Calu3 (cell line): ENCODE measurements around the gene SH2D5. TPM values are rescaled to one million over a fixed set of nuclear protein-coding genes. Genes with fewer than 3 reads are reported as not detected.

ENCODE experiments used
- BruUV-seq: library from RNA; stranded (reverse); fragments of 400-500 nt; replicated peaks from 2 replicates; lab custom pipeline; 2021; lab: Mats Ljungman, UMichigan
- CTCF ChIA-PET: fragments of 300-600 bp; sonication (Branson Sonifier 250); formaldehyde crosslinking; loops from one replicate; lab custom pipeline; 2022; ENCODE audit warnings: antibody characterized with exemption; lab: Charles Lee
- DNase-seq: peaks from one replicate; pipeline ENCODE4 v3.0.0; 2022
- H3K27ac Mint-ChIP-seq: one replicate; pipeline ENCODE4 v1.8.0; 2022; ENCODE audit warnings: mixed read lengths; ENCODE audit not compliant: unreplicated experiment
- H3K27me3 Mint-ChIP-seq: one replicate; pipeline ENCODE4 v1.8.0; 2022; ENCODE audit warnings: mixed read lengths; ENCODE audit not compliant: unreplicated experiment
- H3K36me3 Mint-ChIP-seq: one replicate; pipeline ENCODE4 v1.8.0; 2022; ENCODE audit warnings: mild to moderate bottlenecking, moderate library complexity, mixed read lengths; ENCODE audit not compliant: insufficient read depth, unreplicated experiment
- H3K4me1 Mint-ChIP-seq: one replicate; pipeline ENCODE4 v1.8.0; 2022; ENCODE audit warnings: mild to moderate bottlenecking, low read depth, mixed read lengths; ENCODE audit not compliant: unreplicated experiment
- H3K4me3 Mint-ChIP-seq: one replicate; pipeline ENCODE4 v1.8.0; 2022; ENCODE audit warnings: mild to moderate bottlenecking, low read depth, moderate library complexity, mixed read lengths; ENCODE audit not compliant: unreplicated experiment
- H3K9me3 Mint-ChIP-seq: one replicate; pipeline ENCODE4 v1.8.0; 2022; ENCODE audit warnings: low read depth, mixed read lengths; ENCODE audit not compliant: unreplicated experiment
- CTCF ChIP-seq: fragments of 200-600 bp; IDR thresholded peaks from one replicate; pipeline ENCODE4 v1.8.0; 2022; ENCODE audit warnings: antibody characterized with exemption; ENCODE audit not compliant: unreplicated experiment
- intact Hi-C: fragments of 100-400 bp; cut with micrococcal nuclease; formaldehyde crosslinking; loops from one replicate; pipeline ENCODE4 v1.10.0; 2022; ENCODE audit not compliant: unreplicated experiment
- total RNA-seq: library from RNA; stranded (reverse); gene quantifications from 2 replicates; pipeline ENCODE4 v1.2.3, GENCODE V29; 2022

SH2D5 gene
- total RNA-seq, 1 experiment from 2014 or later = 2.7 TPM

DNA sequence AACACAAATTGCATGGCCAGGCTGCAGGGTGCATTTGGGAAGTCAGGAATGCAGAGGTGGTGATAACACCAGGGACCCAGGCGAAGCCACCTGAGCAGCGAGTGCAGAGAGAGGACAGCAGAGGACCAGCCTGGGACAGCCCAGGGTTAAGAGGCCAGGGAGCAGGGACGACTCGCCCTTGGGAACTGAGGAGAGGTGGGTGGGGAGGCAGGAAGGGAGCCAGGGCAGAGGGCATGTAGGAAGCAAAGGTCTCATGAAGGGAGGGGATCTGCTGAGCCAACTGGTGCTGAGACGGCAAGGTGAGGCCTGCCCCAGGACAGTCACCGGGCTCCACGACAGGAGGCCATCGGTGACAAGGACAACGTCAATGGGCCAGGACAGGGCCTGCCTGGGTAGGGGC is 31.1 kb downstream of the SH2D5 start:
- H3K4me3 Mint-ChIP-seq = no peak overlapping the region
- H3K9me3 Mint-ChIP-seq = peaks cover 3% of the 10 kb centered on the region
- H3K36me3 Mint-ChIP-seq = peaks cover 5% of the 10 kb centered on the region
- CTCF ChIA-PET = interaction anchor here (1.1 kb wide), 1 partner anchor 494 kb away, joined by 3 read pairs; no protein-coding TSS in a partner anchor
- no peak for TF ChIP-seq CTCF
- peaks cover 2% of the 10 kb centered on the region for H3K4me1 Mint-ChIP-seq
- BruUV-seq = no TSS peak
- intact Hi-C loops = no loop called here
- DNase-seq = no peak
- no peak overlapping the region for H3K27ac Mint-ChIP-seq
- H3K27me3 Mint-ChIP-seq = peaks cover 18% of the 10 kb centered on the region

DNA sequence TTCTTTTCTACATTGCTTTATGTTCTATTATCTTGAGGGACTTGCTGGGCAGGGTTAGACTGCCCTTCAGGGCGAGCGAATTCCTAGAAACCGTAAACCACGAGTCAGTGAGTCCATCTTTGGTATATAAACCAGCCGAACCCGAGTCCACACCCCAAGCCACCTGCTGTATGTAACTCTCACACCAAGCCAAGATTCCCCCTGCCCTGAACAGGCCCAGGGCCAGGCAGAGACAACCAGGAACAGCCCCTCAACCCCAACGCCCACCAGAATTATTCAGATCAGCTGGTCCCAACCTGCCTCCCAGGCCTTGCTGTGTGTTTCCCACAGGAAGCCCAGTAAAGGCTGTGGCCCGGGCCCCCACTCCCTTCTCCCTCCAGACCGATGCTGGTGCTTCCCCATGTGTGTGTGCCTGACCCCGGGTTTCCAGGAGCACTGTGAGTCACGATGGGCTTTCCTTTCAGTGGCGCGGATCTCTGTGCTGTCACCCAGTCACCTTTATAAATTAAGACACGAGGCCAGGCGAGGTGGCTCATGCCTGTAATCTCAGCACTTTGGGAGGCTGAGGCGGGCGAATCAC is 31.8 kb downstream of the SH2D5 start:
- intact Hi-C loops = no loop called here
- TF ChIP-seq CTCF = no peak
- CTCF ChIA-PET = no interaction called here
- Mint-ChIP-seq H3K27ac (no peak overlapping the region), H3K27me3 (peaks cover 24% of the 10 kb centered on the region), H3K4me1 (peaks cover 10% of the 10 kb centered on the region), H3K9me3 (peaks cover 3% of the 10 kb centered on the region), H3K36me3 (peaks cover 7% of the 10 kb centered on the region), H3K4me3 (no peak overlapping the region)
- no TSS peak for BruUV-seq
- no peak for DNase-seq

DNA sequence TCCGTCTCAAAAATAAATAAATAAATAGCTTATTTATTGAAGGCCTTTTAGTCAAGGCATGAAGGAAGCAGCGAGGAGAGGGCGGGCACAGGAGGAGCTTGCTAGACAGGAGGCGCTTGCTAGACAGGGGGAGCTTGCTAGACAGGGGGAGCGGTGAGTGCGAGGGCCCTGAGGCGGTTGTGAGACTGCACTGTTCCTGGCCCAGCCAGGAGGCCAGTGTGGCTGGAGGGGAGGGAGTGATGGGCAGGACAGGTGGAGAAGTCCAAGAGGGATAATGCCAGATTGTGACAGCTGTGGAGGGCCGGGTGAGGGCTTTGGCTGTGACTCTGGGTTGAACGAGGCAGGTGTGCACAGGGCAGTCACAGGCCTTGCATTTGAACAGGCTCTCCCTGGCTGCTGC is 32.9 kb downstream of the SH2D5 start:
- Mint-ChIP-seq H3K9me3 (peaks cover 3% of the 10 kb centered on the region), H3K36me3 (peaks cover 7% of the 10 kb centered on the region), H3K27me3 (peaks cover 32% of the 10 kb centered on the region), H3K27ac (no peak overlapping the region), H3K4me3 (no peak overlapping the region), H3K4me1 (peaks cover 11% of the 10 kb centered on the region)
- intact Hi-C loops = loop anchor here (5.0 kb wide), 1 partner anchor 33 kb away; the partner anchor contains the start of gene SH2D5
- no TSS peak for BruUV-seq
- CTCF ChIA-PET = no interaction called here
- TF ChIP-seq CTCF = no peak
- DNase-seq = no peak

DNA sequence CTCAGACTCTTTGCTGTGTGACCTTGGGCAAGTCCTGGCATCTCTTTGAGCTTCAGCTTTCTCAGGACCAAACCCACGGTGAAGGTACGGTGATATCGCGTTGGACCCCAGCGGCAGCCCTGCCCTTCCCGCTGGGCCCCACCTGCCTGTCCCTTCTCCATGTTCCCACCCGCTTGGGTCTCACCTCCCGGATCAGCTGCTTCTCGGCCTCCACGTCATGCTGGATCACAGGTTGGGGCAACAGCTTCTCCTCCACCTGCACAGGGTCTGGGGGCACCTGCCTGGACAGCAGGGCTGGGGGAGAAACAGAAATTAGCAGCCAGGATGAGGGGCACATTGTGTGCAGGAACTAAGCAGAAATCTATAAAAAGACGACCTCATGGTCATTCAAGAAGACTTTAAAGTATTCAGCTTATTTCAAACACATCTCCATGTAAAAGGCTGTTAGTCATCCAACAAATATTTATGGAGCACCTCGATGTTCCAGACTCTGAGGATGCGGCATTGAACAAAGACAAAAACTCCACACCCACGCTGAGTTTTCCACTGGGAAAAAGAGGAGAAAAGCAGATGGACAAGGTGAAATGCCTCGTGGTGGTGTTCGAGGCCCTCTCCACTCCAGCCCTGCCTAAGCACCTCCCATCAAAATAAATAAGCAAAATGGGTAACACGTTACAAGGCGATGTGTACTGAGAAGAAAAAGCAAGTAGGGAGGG is 34.1 kb downstream of the SH2D5 start:
- Mint-ChIP-seq H3K4me3 (no peak overlapping the region), H3K27ac (no peak overlapping the region), H3K4me1 (peaks cover 11% of the 10 kb centered on the region), H3K9me3 (peaks cover 3% of the 10 kb centered on the region), H3K27me3 (peaks cover 37% of the 10 kb centered on the region), H3K36me3 (peaks cover 7% of the 10 kb centered on the region)
- no TSS peak for BruUV-seq
- no peak for TF ChIP-seq CTCF
- intact Hi-C loops = loop anchor here (5.0 kb wide), 1 partner anchor 34 kb away; the partner anchor contains the start of gene SH2D5
- CTCF ChIA-PET = interaction anchor here (2.4 kb wide), 1 partner anchor 35 kb away, joined by 11 read pairs; the partner anchor contains the start of gene SH2D5
- no peak for DNase-seq
